NCI-H2081 (cell line): ENCODE results near the gene CORO2A.
"Not testable (repeated sequence)": the region's sequence is repeated elsewhere in the genome, so short reads cannot be mapped to it uniquely, and the experiment has no call there.

Source experiments
- DNase-seq, 2 experiments: peaks; one replicate each; lab custom pipeline; 2025; lab: John Stamatoyannopoulos, UW

The CORO2A gene

GRCh38 chr9:98084396-98084795 is 108.0 kb downstream of the CORO2A start:
- no peak for DNase-seq

DNA sequence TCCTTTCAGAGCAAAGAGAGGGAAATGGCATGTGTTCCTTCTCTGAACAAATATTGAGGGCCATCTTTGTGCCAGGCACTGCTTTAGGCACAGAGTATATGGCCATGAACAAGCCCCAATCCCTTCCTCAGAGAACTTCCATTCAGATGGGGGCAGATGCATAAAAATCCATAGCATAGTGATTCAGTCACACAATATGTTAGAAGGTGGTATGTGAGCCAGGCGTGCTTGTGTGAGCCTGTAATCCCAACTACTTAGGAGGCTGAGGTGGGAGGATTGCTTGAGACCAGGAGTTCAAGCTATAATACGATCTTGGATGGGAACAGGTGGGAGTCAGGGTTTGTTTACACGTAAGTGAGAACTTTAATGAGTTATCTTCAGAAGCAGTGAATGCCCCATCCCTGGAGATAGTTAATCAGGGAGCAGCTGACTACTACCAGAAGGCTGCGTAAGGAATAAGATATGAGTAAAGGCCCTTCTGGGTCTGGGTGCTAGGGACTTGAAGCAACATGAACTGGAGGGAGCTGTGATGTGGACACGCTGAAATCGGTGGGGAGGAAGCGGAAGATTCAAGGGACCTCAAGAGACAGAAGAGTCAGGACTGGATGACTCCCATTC is 108.8 kb downstream of the CORO2A start:
- DNase-seq, result no peak

- no peak for DNase-seq
Measured at GRCh38 chr9:98083061-98083501, 109.4 kb downstream of the CORO2A start.

DNA sequence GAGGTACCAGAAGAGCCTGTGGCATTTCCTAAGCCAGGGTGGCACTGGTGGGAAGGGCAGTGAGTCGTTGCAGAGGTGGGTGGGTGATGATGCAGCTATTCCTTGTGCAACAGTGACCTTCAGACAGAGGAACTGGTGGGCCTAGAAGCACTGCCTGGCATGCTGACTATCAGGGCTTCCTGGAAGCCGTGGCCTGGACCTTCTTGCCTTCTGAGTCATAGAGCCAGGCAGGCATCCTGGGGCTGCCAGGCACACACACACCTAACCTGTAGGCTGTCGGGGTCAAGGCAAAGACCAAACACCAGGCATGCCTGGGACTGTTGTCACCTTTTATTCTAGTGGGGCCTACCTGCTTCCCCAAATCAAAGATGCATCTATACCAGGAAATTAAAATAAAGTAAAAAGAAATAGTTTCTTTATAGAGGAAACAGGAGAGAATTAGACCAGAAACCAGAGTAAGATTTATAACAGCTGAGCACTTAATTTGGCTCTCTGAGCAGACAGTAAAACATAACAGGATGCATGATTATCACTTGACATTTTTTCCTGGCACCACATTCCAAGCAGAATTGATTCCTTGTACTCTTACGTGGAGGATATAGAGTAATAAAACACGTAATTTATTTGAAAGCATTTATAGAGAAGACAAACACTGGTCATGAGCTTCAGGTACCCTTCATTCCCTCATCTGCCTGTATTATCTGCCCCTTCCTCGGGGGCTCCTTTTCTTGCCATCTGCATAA is 110.8 kb downstream of the CORO2A start:
- no peak for DNase-seq

GRCh38 chr9:98080780-98081179 is 111.7 kb downstream of the CORO2A start:
- no peak for DNase-seq

DNA sequence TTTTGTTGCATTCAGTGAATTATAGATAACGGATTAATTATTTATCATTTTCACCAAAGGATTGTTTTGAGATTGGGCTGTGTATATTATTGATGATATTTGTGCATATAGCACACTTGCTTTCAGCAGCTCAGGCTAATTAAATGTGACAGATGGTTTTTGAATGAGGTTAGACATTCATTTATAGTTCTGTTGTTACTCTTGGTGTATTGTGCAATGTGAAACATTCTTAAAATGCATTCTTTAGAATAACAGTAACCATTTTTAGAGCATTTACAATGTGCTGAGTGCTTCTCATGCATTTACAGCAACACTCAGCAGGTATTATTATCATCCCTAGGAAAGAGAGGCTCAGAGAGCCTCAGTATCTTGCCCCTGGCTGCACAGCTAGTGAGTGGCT is 112.1 kb downstream of the CORO2A start:
- DNase-seq, result no peak

GRCh38 chr9:98078895-98079294 is 113.5 kb downstream of the CORO2A start:
- no peak for DNase-seq

DNA sequence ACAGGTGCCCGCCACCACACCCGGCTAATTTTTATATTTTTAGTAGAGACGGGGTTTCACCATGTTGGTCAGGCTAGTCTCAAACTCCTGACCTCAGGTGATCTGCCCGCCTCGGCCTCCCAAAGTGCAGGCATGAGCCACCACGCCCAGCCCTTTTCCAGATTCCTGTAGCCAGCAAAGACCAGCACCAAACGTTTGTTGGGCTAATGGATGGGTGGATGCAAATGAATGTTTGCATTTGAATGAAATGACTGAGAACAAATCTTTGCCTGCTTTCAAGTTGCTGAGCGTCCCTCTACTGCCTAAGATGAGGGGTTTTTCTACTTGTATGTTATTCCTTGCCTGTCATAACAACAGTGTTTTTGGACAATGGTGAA is 115.9 kb downstream of the CORO2A start:
- not testable (repeated sequence) for DNase-seq

GRCh38 chr9:98075332-98075805 is 117.1 kb downstream of the CORO2A start:
- DNase-seq, result no peak

GRCh38 chr9:98074115-98074990 is 118.1 kb downstream of the CORO2A start:
- peak; percentile 33 to 35 for DNase-seq

GRCh38 chr9:98071737-98072136 is 120.7 kb downstream of the CORO2A start:
- no peak for DNase-seq
